OCI-LY7 (cell line): ENCODE measurements around the gene GABRG3.

Experiments
- EZH2phosphoT487 ChIP-seq: fragments of 200-600 bp; sonication (generic); IDR thresholded peaks from 2 replicates; pipeline ENCODE4 v1.6.1; 2018; ENCODE audit warnings: low read depth, borderline replicate concordance, mild to moderate bottlenecking, mixed run types, antibody characterized with exemption, low read length, moderate library complexity, mixed read lengths
- TF ChIP-seq, protein P1 (sequence below): fragments of 200-600 bp; sonication (generic); conservative IDR thresholded peaks from 2 replicates; pipeline ENCODE4 v1.5.1; 2014; ENCODE audit warnings: mild to moderate bottlenecking, antibody characterized with exemption, low read length, moderate library complexity, mixed read lengths

DNA sequence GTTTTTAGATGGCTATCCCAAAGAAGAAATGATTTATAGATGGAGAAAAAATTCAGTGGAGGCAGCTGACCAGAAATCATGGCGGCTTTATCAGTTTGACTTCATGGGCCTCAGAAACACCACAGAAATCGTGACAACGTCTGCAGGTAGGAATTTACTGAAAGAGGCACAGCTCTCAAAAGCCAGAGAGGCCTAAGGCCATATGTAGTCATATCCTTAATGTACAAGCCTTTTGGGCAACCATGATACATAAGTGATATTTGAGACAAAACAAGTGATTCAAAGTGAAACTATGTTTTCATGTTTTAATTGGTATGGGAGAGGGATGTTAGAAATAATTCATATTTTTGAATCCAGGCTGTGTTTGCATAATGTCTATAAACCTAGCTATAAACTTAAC is 509.7 kb downstream of the GABRG3 start:
- TF ChIP-seq, protein P1, sequence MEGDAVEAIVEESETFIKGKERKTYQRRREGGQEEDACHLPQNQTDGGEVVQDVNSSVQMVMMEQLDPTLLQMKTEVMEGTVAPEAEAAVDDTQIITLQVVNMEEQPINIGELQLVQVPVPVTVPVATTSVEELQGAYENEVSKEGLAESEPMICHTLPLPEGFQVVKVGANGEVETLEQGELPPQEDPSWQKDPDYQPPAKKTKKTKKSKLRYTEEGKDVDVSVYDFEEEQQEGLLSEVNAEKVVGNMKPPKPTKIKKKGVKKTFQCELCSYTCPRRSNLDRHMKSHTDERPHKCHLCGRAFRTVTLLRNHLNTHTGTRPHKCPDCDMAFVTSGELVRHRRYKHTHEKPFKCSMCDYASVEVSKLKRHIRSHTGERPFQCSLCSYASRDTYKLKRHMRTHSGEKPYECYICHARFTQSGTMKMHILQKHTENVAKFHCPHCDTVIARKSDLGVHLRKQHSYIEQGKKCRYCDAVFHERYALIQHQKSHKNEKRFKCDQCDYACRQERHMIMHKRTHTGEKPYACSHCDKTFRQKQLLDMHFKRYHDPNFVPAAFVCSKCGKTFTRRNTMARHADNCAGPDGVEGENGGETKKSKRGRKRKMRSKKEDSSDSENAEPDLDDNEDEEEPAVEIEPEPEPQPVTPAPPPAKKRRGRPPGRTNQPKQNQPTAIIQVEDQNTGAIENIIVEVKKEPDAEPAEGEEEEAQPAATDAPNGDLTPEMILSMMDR, result no peak
- no peak for TF ChIP-seq EZH2phosphoT487
